OCI-LY7 (cell line): ENCODE results near the gene SLC4A9. TPM values are rescaled to one million over a fixed set of nuclear protein-coding genes. Genes with fewer than 3 reads are reported as not detected.

Source experiments
- BruUV-seq: library from RNA; stranded (reverse); fragments of 400-500 nt; replicated peaks from 2 replicates; lab custom pipeline; 2021; lab: Mats Ljungman, UMichigan
- CTCF ChIA-PET: fragments of 300-600 bp; sonication (Branson Sonifier 250); formaldehyde crosslinking; loops from one replicate; lab custom pipeline; 2022; ENCODE audit warnings: antibody characterized with exemption; ENCODE audit not compliant: unreplicated experiment; lab: Charles Lee
- POLR2A ChIA-PET: fragments of 300-600 bp; sonication (Branson Sonifier 250); formaldehyde crosslinking; loops from one replicate; lab custom pipeline; 2022; ENCODE audit warnings: antibody characterized with exemption; lab: Charles Lee
- DNase-seq: peaks from one replicate; pipeline ENCODE4 v3.0.0-alpha.2; 2015; ENCODE audit warnings: low spot score
- H2AFZ ChIP-seq: fragments of 200-600 bp; sonication (generic), shearing (Covaris generic); 2 replicates; pipeline ENCODE4 v1.6.1; 2014; ENCODE audit warnings: mild to moderate bottlenecking, antibody characterized with exemption, low read length, moderate library complexity
- H3K27ac ChIP-seq: fragments of 200-600 bp; sonication (generic); 2 replicates; pipeline ENCODE4 v1.5.1; 2014; ENCODE audit warnings: mixed run types, low read depth, mild to moderate bottlenecking, moderate library complexity, low read length, inconsistent platforms; ENCODE audit not compliant: poor library complexity, severe bottlenecking
- H3K36me3 ChIP-seq: fragments of 200-600 bp; sonication (generic); 2 replicates; pipeline ENCODE4 v1.6.1; 2014; ENCODE audit warnings: mild to moderate bottlenecking, antibody characterized with exemption, low read length, moderate library complexity, mixed read lengths; ENCODE audit not compliant: insufficient read depth
- H3K4me1 ChIP-seq: fragments of 200-600 bp; sonication (generic); 2 replicates; pipeline ENCODE4 v1.5.1; 2014; ENCODE audit warnings: mild to moderate bottlenecking, low read length; ENCODE audit not compliant: insufficient read depth, poor library complexity, severe bottlenecking
- H3K4me2 ChIP-seq: fragments of 200-600 bp; sonication (generic); 2 replicates; pipeline ENCODE4 v1.6.1; 2014; ENCODE audit warnings: mild to moderate bottlenecking, low read length
- H3K4me3 ChIP-seq: fragments of 200-600 bp; sonication (generic); 2 replicates; pipeline ENCODE4 v1.5.1; 2014; ENCODE audit warnings: mild to moderate bottlenecking, low read depth, low read length; ENCODE audit not compliant: poor library complexity, severe bottlenecking
- H3K79me2 ChIP-seq: fragments of 200-600 bp; sonication (generic); 2 replicates; pipeline ENCODE4 v1.6.1; 2016; ENCODE audit warnings: low read depth, mild to moderate bottlenecking, low read length, moderate library complexity, mixed read lengths; ENCODE audit not compliant: insufficient read depth
- H3K9me2 ChIP-seq: fragments of 200-600 bp; sonication (generic); 2 replicates; pipeline ENCODE4 v1.6.1; 2016; ENCODE audit warnings: mild to moderate bottlenecking, low read length, mixed read lengths; ENCODE audit not compliant: insufficient read depth
- H3K9me3 ChIP-seq: fragments of 200-600 bp; sonication (generic); 2 replicates; pipeline ENCODE4 v1.6.1; 2014; ENCODE audit warnings: mild to moderate bottlenecking, mixed run types, low read length, mixed read lengths
- H4K20me1 ChIP-seq: fragments of 200-600 bp; sonication (generic); 2 replicates; pipeline ENCODE4 v1.6.1; 2014; ENCODE audit warnings: mild to moderate bottlenecking, antibody characterized with exemption, low read length, moderate library complexity, mixed read lengths; ENCODE audit not compliant: insufficient read depth
- EZH2phosphoT487 ChIP-seq: fragments of 200-600 bp; sonication (generic); IDR thresholded peaks from 2 replicates; pipeline ENCODE4 v1.6.1; 2018; ENCODE audit warnings: low read depth, borderline replicate concordance, mild to moderate bottlenecking, mixed run types, antibody characterized with exemption, low read length, moderate library complexity, mixed read lengths
- intact Hi-C: fragments of 100-400 bp; cut with micrococcal nuclease; formaldehyde crosslinking; loops from one replicate; pipeline ENCODE4 v1.10.0; 2022; ENCODE audit not compliant: unreplicated experiment
- total RNA-seq, 2 experiments: library from RNA; depleted of rRNA in 1 of 2; stranded (reverse); fragments of >200 nt in 1 of 2; shearing (Covaris generic) in 1 of 2; gene quantifications; 2 replicates each; pipeline ENCODE4 v1.2.3, GENCODE V29; 2014 to 2022
- TF ChIP-seq, protein P1 (sequence below): fragments of 200-600 bp; sonication (generic); conservative IDR thresholded peaks from 2 replicates; pipeline ENCODE4 v1.5.1; 2014; ENCODE audit warnings: mild to moderate bottlenecking, antibody characterized with exemption, low read length, moderate library complexity, mixed read lengths

Gene SLC4A9
- total RNA-seq, 2 experiments from 2014 or later = 0.22 to 2.6 TPM

DNA sequence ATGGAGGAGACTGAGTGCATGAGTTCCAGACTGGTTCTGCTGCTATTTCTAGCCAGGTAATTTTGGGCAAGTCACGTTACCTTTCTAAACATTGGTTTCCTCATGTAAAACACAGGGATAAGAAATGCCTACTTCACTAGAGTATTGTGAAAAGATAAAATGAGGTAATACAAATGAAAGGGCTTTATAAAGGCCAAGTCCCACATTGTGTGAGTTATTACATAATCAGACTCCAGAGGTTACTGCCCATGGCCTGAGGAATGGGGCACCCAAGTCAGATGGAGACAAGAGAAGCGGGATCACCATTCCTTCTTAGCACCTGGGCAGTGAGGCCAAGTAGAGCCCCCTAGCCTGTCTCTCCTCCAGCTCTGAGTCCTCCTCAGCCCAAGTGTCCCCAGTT is 21.1 kb upstream of the SLC4A9 start:
- BruUV-seq = no TSS peak
- Histone ChIP-seq H3K9me3 (no peaks in the 10 kb centered on the region), H3K79me2 (no peaks in the 10 kb centered on the region), H3K9me2 (no peaks in the 10 kb centered on the region), H4K20me1 (no peaks in the 10 kb centered on the region), H3K4me1 (peaks cover 34% of the 10 kb centered on the region), H3K4me2 (no peak overlapping the region), H3K36me3 (peaks cover 3% of the 10 kb centered on the region; the same call in 1 of the 2 replicates), H3K27ac (no peak overlapping the region), H2AFZ (no peak overlapping the region), H3K4me3 (no peak overlapping the region)
- intact Hi-C loops = no loop called here
- no peak for TF ChIP-seq EZH2phosphoT487
- TF ChIP-seq, protein P1, sequence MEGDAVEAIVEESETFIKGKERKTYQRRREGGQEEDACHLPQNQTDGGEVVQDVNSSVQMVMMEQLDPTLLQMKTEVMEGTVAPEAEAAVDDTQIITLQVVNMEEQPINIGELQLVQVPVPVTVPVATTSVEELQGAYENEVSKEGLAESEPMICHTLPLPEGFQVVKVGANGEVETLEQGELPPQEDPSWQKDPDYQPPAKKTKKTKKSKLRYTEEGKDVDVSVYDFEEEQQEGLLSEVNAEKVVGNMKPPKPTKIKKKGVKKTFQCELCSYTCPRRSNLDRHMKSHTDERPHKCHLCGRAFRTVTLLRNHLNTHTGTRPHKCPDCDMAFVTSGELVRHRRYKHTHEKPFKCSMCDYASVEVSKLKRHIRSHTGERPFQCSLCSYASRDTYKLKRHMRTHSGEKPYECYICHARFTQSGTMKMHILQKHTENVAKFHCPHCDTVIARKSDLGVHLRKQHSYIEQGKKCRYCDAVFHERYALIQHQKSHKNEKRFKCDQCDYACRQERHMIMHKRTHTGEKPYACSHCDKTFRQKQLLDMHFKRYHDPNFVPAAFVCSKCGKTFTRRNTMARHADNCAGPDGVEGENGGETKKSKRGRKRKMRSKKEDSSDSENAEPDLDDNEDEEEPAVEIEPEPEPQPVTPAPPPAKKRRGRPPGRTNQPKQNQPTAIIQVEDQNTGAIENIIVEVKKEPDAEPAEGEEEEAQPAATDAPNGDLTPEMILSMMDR = no peak
- DNase-seq = no peak
- ChIA-PET CTCF (no interaction called here), POLR2A (interaction anchor here (1.1 kb wide), 1 partner anchor 101 kb away, joined by 3 read pairs; no protein-coding TSS in a partner anchor)

DNA sequence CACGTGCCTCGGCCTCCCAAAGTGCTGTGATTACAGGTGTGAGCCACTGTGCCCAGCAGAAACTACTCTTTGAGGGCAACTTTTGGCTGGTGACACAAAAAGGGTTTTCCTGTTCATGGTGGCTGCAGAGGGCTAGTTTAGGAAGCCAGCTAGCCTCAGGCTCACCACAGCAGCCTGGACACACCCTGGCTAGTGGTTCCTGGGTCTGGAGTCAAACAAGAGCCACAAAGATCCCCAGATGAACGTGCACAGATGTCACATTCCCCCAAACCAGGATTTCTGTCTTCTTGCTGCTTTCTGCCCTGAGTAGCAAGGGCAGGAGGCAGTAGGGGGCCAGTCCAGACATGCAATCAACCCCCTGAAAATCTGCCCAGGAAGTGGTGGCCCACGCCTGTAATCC is 20.4 kb upstream of the SLC4A9 start:
- Histone ChIP-seq H3K4me1 (peaks cover 39% of the 10 kb centered on the region), H3K36me3 (peaks cover 3% of the 10 kb centered on the region; the same call in 1 of the 2 replicates), H3K9me2 (no peaks in the 10 kb centered on the region), H3K4me2 (no peak overlapping the region), H3K9me3 (no peaks in the 10 kb centered on the region), H2AFZ (no peak overlapping the region), H3K4me3 (no peak overlapping the region), H4K20me1 (no peaks in the 10 kb centered on the region), H3K79me2 (no peaks in the 10 kb centered on the region), H3K27ac (no peak overlapping the region)
- no TSS peak for BruUV-seq
- ChIA-PET POLR2A (interaction anchor here (1.3 kb wide), 1 partner anchor 12 kb away, joined by 5 read pairs; no protein-coding TSS in a partner anchor), CTCF (no interaction called here)
- TF ChIP-seq EZH2phosphoT487 = no peak
- TF ChIP-seq, protein P1 = no peak
- DNase-seq = no peak
- intact Hi-C loops = no loop called here

DNA sequence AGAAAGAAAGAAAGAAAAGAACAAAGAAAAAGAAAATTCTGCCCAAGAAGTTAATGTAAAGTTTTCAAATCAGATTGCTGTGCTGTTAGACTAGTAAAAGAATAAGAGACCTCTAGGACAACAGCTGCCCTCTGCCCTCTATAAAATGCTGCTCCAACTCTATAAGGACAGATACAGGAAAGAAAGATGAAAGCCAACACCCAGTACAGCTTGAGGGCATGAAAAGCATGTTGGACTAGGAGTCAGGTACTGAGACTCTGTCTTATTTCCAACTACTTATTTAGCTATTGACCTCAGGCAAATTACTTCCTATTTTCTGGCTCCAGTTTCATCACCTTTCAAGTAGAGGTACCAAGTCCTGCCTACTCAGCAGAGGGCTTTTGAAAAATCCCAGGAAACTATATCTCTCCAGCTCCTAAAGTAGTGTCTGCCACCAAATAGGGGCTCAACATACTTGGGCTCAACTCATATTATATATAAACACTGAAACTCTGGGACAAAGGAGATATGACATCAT is 19.3 kb upstream of the SLC4A9 start:
- no peaks in the 10 kb centered on the region for H3K79me2 ChIP-seq
- intact Hi-C loops = no loop called here
- BruUV-seq = no TSS peak

More for the DNA sequence above, 19.3 kb upstream of the SLC4A9 start:
- Histone ChIP-seq H4K20me1 (no peaks in the 10 kb centered on the region), H3K4me2 (peak overlapping the region; percentile 30; the same call in 1 of the 2 replicates), H2AFZ (no peak overlapping the region), H3K4me1 (peaks cover 49% of the 10 kb centered on the region), H3K4me3 (no peak overlapping the region), H3K9me3 (no peaks in the 10 kb centered on the region), H3K9me2 (no peaks in the 10 kb centered on the region), H3K27ac (no peak overlapping the region), H3K36me3 (peaks cover 3% of the 10 kb centered on the region; the same call in 1 of the 2 replicates)
- no peak for DNase-seq
- ChIA-PET POLR2A (interaction anchor here (0.6 to 1.4 kb wide), 6 partner anchors 13 to 410 kb away, joined by 3 to 8 read pairs (median 5); no protein-coding TSS in a partner anchor), CTCF (no interaction called here)
- no peak for TF ChIP-seq EZH2phosphoT487
- TF ChIP-seq, protein P1 = no peak
